Panc1 (cell line): ENCODE data around the gene NRM. TPM values are rescaled to one million over a fixed set of nuclear protein-coding genes. Genes with fewer than 3 reads are reported as not detected.
A peak's percentile ranks its signal among the peaks of the same experiment; 100 is the strongest.

ENCODE experiments used
- ATAC-seq: fragments of 200-7000 bp; cut with Tn5 transposase; 2 replicates; pipeline ENCODE4 v1.9.1; 2020; ENCODE audit warnings: mild to moderate bottlenecking, moderate library complexity
- BruUV-seq: library from RNA; stranded (reverse); fragments of 400-500 nt; replicated peaks from 2 replicates; lab custom pipeline; 2021; lab: Mats Ljungman, UMichigan
- CTCF ChIA-PET: fragments of 300-600 bp; sonication (Branson Sonifier 250); formaldehyde crosslinking; loops from one replicate; lab custom pipeline; 2022; ENCODE audit warnings: antibody characterized with exemption; lab: Charles Lee
- POLR2A ChIA-PET: fragments of 300-600 bp; sonication (Branson Sonifier 250); formaldehyde crosslinking; loops from one replicate; lab custom pipeline; 2022; ENCODE audit warnings: antibody characterized with exemption; lab: Charles Lee
- DNase-seq: peaks from one replicate; pipeline ENCODE4 v3.0.0-alpha.2; 2010; ENCODE audit warnings: low read depth, low spot score
- H3K27ac ChIP-seq: 2 replicates; pipeline ENCODE4 v1.5.1; 2011; ENCODE audit warnings: mild to moderate bottlenecking, low read length, inconsistent platforms
- H3K27me3 ChIP-seq: fragments of 200-500 bp; sonication (Bioruptor generic); 2 replicates; pipeline ENCODE4 v1.6.0; 2014; ENCODE audit warnings: low read length, inconsistent platforms; ENCODE audit not compliant: control insufficient read depth, insufficient read depth
- H3K36me3 ChIP-seq: fragments of 200-500 bp; sonication (Bioruptor generic); 2 replicates; pipeline ENCODE4 v1.5.1; 2014; ENCODE audit warnings: inconsistent platforms, mild to moderate bottlenecking, low read length, moderate library complexity; ENCODE audit not compliant: control insufficient read depth, insufficient read depth
- H3K4me1 ChIP-seq: 2 replicates; pipeline ENCODE4 v1.5.1; 2011; ENCODE audit warnings: inconsistent platforms, mild to moderate bottlenecking, low read length, moderate library complexity; ENCODE audit not compliant: control insufficient read depth, insufficient read depth
- H3K4me3 ChIP-seq, 2 experiments: 2 replicates each; pipeline ENCODE4 v1.5.1; 2011 to 2012; ENCODE audit warnings: low read depth in 2 of 2, low read length in 2 of 2, mild to moderate bottlenecking in 2 of 2, inconsistent platforms in 1 of 2, moderate library complexity in 1 of 2
- H3K9me3 ChIP-seq: fragments of 200-500 bp; sonication (Bioruptor generic); 2 replicates; pipeline ENCODE4 v1.5.1; 2014; ENCODE audit warnings: low read depth, mild to moderate bottlenecking, inconsistent platforms, low read length, moderate library complexity; ENCODE audit not compliant: control insufficient read depth, insufficient read depth
- POLR2AphosphoS5 ChIP-seq: IDR thresholded peaks from 2 replicates; pipeline ENCODE4 v1.6.1; 2012; ENCODE audit warnings: mild to moderate bottlenecking, low read depth, low read length, moderate library complexity
- SIN3A ChIP-seq: IDR thresholded peaks from 2 replicates; pipeline ENCODE4 v1.6.1; 2012; ENCODE audit warnings: low read depth, mild to moderate bottlenecking, low read length, moderate library complexity, borderline replicate concordance; ENCODE audit not compliant: insufficient read depth
- in situ Hi-C: cut with HindIII; loops from 2 replicates; pipeline ENCODE4 v1.10.0; 2016; ENCODE audit warnings: low sequenced_read_pairs, low pct_unique_long_range_greater_than_20kb
- intact Hi-C: fragments of 100-400 bp; cut with micrococcal nuclease; formaldehyde crosslinking; loops from one replicate; pipeline ENCODE4 v1.10.0; 2022; ENCODE audit not compliant: unreplicated experiment
- total RNA-seq: library from RNA; stranded (reverse); gene quantifications from one replicate; pipeline ENCODE4 v1.2.1, GENCODE V29; 2021; ENCODE audit not compliant: unreplicated experiment
- TF ChIP-seq, protein P1 (sequence below), 2 experiments: IDR thresholded peaks; 2 replicates each; pipeline ENCODE4 v1.6.1; 2011 to 2012; ENCODE audit warnings: low read depth in 2 of 2, control low read depth in 1 of 2, low read length in 1 of 2, mild to moderate bottlenecking in 1 of 2, moderate library complexity in 1 of 2; ENCODE audit not compliant: insufficient read depth in 1 of 2
- TF ChIP-seq, protein P2 (sequence below): fragments of 450-650 bp; IDR thresholded peaks from 2 replicates; pipeline ENCODE4 v1.5.1; 2017; ENCODE audit warnings: mild to moderate bottlenecking

Gene NRM
- total RNA-seq, 1 experiment from 2014 or later: 21.9 TPM

DNA sequence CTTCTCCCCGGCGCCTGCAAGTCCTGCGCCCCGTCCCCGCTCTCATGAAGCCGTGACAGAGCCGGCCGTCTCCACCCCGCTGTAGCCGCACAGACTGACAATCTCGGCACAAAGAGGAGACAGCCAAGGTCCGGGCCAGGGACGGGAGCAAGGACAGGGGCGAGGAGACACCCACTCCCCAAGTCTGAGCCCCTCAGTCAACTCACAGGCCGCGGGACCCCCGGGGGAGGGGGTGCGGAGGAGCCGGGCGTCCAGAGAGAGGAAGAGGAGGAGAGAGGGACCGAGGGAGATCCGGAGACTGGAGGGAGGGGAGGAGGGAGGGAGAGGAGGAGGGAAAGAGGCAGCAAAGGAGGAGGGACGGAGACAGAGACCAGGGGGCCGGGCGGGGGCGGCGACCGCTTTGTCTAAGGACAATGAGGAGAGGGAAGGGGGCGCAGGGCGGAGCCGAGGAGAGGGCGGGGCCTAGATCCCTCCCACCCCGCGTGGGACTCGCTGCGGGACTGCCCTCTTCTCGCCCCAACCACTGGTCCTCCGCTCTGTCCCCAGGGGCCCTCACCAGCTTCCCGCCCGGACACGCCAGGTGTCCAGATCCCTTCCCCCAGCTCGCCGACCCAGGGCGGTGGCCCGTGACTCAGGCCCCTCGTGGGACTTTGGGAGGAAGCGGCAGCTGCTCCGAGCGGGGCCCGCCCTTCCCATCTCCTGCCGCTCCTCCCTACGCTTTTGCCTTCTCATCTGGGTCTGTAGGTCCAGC is 3.7 kb downstream of the NRM start:
- Histone ChIP-seq H3K4me3 (peak overlapping the region; percentile 85 to 96), H3K9me3 (no peaks in the 10 kb centered on the region), H3K27me3 (no peaks in the 10 kb centered on the region), H3K36me3 (no peaks in the 10 kb centered on the region), H3K4me1 (peaks cover 40% of the 10 kb centered on the region), H3K27ac (peak overlapping the region; percentile 86)
- CTCF ChIA-PET: interaction anchor here (2.5 kb wide), 1 partner anchor 8 kb away, joined by 11 read pairs; no protein-coding TSS in a partner anchor
- ATAC-seq (peak; percentile 71), DNase-seq (peak; percentile 68)
- intact Hi-C loops (no loop called here), in situ Hi-C loops (no loop called here)
- POLR2A ChIA-PET: no interaction called here
- BruUV-seq: no TSS peak
- peak; percentile 87; the same call in 1 of the 2 replicates for TF ChIP-seq SIN3A
- peak; percentile 85 for TF ChIP-seq POLR2AphosphoS5
- TF ChIP-seq, protein P1, sequence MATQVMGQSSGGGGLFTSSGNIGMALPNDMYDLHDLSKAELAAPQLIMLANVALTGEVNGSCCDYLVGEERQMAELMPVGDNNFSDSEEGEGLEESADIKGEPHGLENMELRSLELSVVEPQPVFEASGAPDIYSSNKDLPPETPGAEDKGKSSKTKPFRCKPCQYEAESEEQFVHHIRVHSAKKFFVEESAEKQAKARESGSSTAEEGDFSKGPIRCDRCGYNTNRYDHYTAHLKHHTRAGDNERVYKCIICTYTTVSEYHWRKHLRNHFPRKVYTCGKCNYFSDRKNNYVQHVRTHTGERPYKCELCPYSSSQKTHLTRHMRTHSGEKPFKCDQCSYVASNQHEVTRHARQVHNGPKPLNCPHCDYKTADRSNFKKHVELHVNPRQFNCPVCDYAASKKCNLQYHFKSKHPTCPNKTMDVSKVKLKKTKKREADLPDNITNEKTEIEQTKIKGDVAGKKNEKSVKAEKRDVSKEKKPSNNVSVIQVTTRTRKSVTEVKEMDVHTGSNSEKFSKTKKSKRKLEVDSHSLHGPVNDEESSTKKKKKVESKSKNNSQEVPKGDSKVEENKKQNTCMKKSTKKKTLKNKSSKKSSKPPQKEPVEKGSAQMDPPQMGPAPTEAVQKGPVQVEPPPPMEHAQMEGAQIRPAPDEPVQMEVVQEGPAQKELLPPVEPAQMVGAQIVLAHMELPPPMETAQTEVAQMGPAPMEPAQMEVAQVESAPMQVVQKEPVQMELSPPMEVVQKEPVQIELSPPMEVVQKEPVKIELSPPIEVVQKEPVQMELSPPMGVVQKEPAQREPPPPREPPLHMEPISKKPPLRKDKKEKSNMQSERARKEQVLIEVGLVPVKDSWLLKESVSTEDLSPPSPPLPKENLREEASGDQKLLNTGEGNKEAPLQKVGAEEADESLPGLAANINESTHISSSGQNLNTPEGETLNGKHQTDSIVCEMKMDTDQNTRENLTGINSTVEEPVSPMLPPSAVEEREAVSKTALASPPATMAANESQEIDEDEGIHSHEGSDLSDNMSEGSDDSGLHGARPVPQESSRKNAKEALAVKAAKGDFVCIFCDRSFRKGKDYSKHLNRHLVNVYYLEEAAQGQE (IDR thresholded peaks at IDR 0.05; ENCODE audit: insufficient read depth in 1 of 2, low read depth in 2 of 2, low read length in 1 of 2): no peak

DNA sequence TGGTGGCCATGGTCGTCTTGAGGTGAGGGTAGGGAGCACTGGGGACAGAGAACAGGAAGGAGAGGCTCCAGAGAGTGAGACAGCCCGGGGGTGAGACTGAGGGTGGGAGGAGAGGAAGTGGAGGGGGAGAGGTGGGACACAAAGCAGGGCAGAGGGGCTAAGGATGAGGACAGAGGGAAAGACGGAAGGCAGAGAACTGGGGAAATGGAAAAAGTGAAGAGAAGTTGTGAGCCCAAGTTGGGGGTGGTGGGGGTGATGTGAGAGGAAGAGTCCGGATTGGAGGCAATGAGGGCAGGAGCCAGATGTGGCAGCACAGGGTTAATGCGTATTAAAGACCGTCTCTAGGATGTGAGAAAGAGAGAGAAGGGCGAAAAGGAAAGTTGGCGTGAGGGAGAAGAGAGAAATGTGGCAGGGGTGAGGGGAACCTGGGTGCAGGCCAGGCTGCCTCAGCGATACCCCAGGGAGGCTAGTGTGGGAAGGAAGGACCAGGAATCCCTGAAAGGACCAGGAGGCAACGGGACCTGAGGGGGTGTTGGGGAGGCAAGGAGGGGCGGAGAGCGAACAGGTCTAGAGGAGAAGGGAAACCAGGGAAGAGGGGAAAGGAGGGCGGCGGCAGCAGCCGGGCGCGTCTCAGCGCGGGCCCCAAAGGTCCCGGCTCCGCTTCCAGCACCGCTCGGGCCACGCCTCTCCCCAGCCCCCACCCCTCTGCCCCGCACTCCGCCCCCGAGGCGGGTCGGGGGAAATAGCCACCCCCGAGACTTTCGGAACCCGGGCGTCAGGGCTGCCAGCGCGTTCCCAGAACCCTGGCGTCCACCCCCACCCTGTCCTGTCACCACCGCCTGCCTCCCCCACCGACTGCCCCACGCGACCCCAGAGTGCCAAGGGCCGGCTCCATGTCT is 4.5 kb downstream of the NRM start, which contains the start of gene PPP1R18:
Gene PPP1R18, minus strand, starts transcription at position 637 of the 899 bp plus-strand sequence. Its CDS starts 627 bp downstream, at position 10.
- H3K27ac ChIP-seq: peak within 1 kb of the TSS; percentile 94
- no TSS peak for BruUV-seq
- H3K4me1 ChIP-seq: peaks cover 38% of the 10 kb centered on the region
- H3K9me3 ChIP-seq: no peaks in the 10 kb centered on the region
- POLR2A ChIA-PET: no interaction called here
- H3K36me3 ChIP-seq: no peaks in the 10 kb centered on the region
- TF ChIP-seq SIN3A (no peak; the same call in 1 of the 2 replicates), POLR2AphosphoS5 (peak; percentile 22; the same call in 1 of the 2 replicates)
- in situ Hi-C loops: no loop called here
- ATAC-seq (peak; percentile 49), DNase-seq (no peak)
- peak within 1 kb of the TSS; percentile 85 to 96 for H3K4me3 ChIP-seq
- CTCF ChIA-PET: no interaction called here
- intact Hi-C loops: no loop called here
- H3K27me3 ChIP-seq: no peaks in the 10 kb centered on the region

DNA sequence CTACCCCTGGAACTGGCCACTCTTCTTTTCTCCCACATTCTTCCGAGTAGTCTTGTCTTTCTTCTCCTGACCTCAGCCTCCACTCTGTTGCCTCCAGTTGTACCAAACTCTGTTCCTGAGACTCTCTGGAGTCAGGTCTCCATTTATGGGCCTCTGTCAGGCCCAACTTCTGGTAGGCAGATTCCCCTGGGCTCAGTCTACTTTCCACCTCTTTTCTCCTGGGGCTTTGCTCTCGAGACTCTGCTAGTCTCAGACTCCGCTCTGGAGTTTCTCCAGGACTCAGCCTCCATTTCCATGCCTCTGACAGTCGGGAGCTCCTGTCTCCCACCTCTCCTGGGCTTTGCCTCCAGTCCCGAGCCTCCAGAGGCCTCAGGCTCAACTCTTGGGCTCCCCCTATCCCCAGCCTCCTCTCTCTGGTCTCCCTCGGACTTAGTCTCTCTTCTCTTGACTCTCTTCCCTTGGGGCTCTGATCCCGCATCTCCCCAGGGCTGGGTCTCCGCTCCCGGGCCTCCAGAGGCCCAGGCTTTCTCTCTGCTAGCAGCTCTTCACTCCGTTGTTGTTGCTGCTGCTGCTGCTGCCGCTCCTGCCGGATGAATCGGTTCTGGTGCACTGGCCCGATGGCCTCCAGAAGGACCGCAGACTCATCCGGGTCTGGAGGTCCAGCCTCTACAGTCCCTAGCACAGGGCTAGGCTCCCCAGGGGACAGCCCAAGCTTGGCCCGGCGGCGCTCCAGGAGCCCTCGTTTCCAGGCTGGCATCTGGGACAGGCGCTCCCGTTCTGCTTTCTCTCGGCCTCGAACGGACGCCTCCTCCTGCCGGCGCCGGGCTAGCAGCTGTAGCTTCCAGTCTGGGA is 5.4 kb downstream of the NRM start:
- DNase-seq (no peak), ATAC-seq (no peak)
- Histone ChIP-seq H3K27me3 (no peaks in the 10 kb centered on the region), H3K4me1 (peaks cover 38% of the 10 kb centered on the region), H3K9me3 (no peaks in the 10 kb centered on the region), H3K27ac (peak overlapping the region; percentile 94), H3K4me3 (peak overlapping the region; percentile 85 to 96), H3K36me3 (no peaks in the 10 kb centered on the region)
- BruUV-seq: TSS peak; percentile 71
- ChIA-PET CTCF (no interaction called here), POLR2A (no interaction called here)
- in situ Hi-C loops (no loop called here), intact Hi-C loops (no loop called here)
- TF ChIP-seq, protein P2, sequence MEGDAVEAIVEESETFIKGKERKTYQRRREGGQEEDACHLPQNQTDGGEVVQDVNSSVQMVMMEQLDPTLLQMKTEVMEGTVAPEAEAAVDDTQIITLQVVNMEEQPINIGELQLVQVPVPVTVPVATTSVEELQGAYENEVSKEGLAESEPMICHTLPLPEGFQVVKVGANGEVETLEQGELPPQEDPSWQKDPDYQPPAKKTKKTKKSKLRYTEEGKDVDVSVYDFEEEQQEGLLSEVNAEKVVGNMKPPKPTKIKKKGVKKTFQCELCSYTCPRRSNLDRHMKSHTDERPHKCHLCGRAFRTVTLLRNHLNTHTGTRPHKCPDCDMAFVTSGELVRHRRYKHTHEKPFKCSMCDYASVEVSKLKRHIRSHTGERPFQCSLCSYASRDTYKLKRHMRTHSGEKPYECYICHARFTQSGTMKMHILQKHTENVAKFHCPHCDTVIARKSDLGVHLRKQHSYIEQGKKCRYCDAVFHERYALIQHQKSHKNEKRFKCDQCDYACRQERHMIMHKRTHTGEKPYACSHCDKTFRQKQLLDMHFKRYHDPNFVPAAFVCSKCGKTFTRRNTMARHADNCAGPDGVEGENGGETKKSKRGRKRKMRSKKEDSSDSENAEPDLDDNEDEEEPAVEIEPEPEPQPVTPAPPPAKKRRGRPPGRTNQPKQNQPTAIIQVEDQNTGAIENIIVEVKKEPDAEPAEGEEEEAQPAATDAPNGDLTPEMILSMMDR: peak; percentile 69
- TF ChIP-seq SIN3A: no peak
